Right ventricle myocardium inferior (tissue), 1 donor: ENCODE measurements around the gene RBBP7. TPM values are rescaled to one million over a fixed set of nuclear protein-coding genes. Genes with fewer than 3 reads are reported as not detected.

Experiments used
- ATAC-seq: fragments of 200-7000 bp; cut with Tn5 transposase; one replicate; pipeline ENCODE4 v1.9.1; 2020; ENCODE audit warnings: mild to moderate bottlenecking, moderate library complexity
- DNase-seq: peaks from one replicate; pipeline ENCODE4 v3.0.0; 2021; ENCODE audit errors: missing footprints
- intact Hi-C: fragments of 100-400 bp; cut with DNase I; formaldehyde crosslinking; loops from one replicate; pipeline ENCODE4 v1.11.0; 2022
- long read RNA-seq: library from polyadenylated mRNA; unstranded; transcript quantifications from one replicate; pipeline ENCODE4 v2.0.0, GENCODE V29; 2021
- total RNA-seq: library from RNA; stranded (reverse); fragmentation: NEBNext Ultra II Directional; extraction: Animal tissue kit (Norgen Biotek cat#: 25700); gene quantifications from one replicate; pipeline ENCODE4 v1.2.1, GENCODE V29; 2021
- donor health status: DM: no; HTN: yes; CAD: no; lungs with severe emphysema.

Gene RBBP7
- total RNA-seq: 108 TPM
- long read RNA-seq, transcript RBBP7-203 (12 exons, 2,333 nt): major isoform, 65 of 84 reads
- long read RNA-seq, transcript RBBP7-202 (12 exons, 2,036 nt): minor isoform, 5 of 84 reads
- long read RNA-seq, transcript RBBP7-204 (12 exons, 1,904 nt): minor isoform, 6 of 84 reads
- long read RNA-seq, partial matches to known transcripts: 0 of 84 reads
- long read RNA-seq, other reads (novel, unspliced or antisense): 8 of 84 reads

- intact Hi-C loops: loop anchor here (5.0 kb wide), 1 partner anchor 33 kb away; no protein-coding TSS in a partner anchor
- peak; percentile 97 for ATAC-seq
- peak; percentile 95 for DNase-seq
These were observed at the start of gene RBBP7 for GRCh38 chrX:16870095-16870861. RBBP7 (minus strand) TSS chrX:16870362; CDS start chrX:16870053, 309 bp downstream.

GRCh38 chrX:16918979-16919378, 48.8 kb upstream of the RBBP7 start:
- no peak for ATAC-seq
- DNase-seq: no peak
- intact Hi-C loops: no loop called here

GRCh38 chrX:16917120-16917519, 47.0 kb upstream of the RBBP7 start:
- DNase-seq (no peak), ATAC-seq (no peak)
- intact Hi-C loops: no loop called here

DNA sequence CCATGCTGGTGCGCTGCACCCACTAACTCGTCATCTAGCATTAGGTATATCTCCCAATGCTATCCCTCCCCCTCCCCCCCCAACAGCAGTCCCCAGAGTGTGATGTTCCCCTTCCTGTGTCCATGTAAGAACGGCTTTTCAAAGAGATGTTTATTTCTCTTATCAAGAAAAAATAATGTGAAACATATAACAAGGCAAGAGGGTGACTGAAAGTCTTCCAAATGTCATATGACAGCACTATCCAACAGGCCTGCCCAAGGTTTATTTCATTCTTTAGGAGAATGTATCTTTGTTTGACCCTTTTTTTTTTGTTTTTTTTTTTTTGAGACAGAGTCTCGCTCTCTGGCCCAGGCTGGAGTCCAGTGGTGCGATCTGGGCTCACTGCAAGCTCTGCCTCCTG, 46.4 kb upstream of the RBBP7 start:
- intact Hi-C loops: no loop called here
- no peak for DNase-seq
- no peak for ATAC-seq

DNA sequence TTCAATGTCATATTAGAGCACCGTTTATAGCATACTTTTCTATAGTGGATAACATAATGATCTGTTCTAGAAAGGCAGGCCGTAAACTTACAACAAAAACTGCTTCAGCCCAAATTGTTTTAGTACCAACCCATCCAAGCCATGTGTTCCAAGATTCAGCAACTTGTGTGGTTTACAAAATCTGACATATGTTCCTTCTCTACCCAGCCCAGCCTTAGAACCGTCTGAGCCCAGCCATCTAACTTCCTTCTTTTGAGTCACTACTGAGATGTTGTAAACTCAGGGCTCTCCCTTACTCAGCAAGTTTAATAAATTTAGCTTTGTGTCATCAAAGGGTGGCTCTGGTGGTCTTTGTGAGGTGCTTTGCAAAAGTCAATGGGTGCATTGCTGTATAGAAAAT, 43.9 kb upstream of the RBBP7 start:
- intact Hi-C loops: no loop called here
- DNase-seq: no peak
- ATAC-seq: peak; percentile 42

GRCh38 chrX:16910376-16910775, 40.2 kb upstream of the RBBP7 start:
- intact Hi-C loops: no loop called here
- no peak for ATAC-seq
- DNase-seq: no peak

DNA sequence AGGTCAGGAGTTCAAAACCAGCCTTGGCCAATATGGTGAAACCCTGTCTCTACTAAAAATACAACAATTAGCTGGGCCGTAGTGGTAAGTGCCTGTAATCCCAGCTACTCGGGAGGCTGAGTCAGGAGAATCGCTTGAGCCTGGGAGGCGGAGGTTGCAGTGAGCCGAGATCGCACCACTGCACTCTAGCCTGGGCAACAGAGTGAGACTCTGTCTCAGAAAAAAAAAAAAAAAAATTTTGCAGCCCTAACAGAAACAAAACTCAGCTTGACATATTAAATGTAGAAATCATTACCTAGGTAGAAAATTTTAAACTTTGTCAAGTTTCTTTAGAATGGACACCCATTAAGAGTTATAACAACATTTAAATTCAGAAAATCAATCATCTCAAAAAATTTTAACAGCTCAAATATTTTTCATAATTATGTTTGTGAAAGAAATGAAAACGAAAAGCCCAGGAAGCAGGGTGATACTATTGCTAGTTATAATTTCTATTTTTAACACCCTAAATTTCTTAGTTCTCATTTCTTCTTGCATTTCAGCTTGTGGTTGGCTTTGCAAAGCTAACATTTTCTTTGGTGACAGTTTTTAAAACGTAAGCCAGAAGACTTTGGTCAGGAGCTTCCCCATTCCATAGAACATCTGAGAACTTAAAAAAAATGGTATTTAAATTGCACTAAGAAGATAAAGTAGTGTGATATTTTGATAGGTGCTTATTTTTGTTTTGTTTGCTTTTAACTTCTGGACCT, 33.3 kb upstream of the RBBP7 start:
- no peak for ATAC-seq
- intact Hi-C loops: no loop called here
- no peak for DNase-seq

DNA sequence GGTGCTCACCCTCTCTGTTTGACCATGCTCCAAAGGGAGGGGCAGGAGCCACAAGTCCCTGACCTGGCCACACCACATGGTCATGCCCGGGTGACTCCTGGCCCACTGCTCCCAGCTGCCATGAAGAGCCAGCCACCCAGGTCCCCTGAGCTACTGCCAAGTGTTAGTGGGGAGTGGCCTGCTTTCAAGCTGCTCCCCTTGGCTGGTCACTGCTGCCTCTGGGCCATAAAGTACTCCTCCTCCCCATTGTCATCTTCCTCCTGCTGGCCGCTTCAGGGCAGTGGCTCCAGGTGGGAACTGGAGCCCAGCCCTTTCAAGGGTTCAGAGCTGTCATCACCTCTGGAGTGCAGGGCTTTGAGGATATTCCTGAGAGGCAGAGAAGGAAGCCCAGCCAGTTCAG, 27.3 kb upstream of the RBBP7 start:
- intact Hi-C loops: no loop called here
- ATAC-seq (no peak), DNase-seq (no peak)

DNA sequence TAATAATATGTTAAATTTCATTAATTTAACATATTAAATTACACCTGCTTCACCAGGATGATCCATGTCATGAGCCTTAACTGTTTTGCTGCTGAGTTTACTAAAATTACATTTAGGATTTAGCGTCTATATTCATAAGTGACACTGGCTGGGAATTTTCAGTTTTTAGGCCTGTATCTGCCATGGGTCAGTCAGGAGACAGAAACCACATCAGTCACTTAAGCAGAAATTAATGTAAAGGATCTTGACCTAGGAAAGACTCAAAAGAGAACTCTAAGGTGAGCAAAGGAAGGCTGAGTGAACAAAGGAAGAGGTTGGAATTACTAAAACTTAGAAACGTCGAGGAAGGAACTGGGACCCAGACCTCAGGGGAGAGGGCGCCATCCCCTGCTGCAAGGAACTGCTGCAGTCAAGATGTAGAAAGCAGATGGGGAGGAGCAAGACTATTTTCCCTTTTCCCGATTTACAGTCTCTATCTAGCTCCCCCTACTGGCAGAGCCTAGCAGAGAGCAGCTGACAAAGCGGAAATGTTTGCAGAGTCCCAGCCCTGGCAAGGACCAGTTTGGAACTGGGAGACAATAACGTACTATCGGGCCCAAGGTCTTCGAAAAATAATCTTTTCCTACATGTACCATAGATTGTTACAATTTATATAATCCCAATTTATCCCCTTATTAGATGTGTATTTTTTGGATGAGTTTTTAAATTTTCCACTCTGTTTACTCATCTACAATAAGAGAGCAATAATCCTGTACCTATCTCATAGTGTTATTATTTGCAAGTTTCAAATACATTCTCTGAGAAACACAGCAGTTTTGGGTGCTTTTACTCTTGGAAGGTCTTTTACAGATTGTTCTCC, 22.6 kb upstream of the RBBP7 start:
- peak; percentile 80 for ATAC-seq
- intact Hi-C loops: no loop called here
- DNase-seq: no peak

DNA sequence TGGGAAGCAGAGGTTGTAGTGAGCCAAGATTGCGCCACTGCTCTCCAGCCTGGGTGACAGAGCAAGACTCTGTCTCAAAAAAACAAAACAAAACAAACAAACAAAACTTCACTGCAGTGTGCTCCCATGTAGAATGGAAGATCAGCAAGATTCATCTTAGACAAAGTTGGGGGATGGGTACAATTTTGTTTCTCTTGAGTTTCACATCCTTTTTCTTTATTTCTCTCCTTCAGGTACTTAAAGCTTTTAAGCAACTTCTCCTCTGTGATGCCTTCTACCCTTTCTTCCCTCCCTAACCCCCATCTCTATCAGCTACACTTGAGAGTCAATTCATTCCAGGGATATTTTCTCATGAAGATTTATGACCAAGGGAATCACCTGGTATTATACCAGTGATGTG, 15.5 kb upstream of the RBBP7 start:
- ATAC-seq: no peak
- intact Hi-C loops: no loop called here
- no peak for DNase-seq

- ATAC-seq: no peak
- no peak for DNase-seq
- intact Hi-C loops: loop anchor here (2.0 kb wide), 1 partner anchor 163 kb away; no protein-coding TSS in a partner anchor
These were observed 13.3 kb upstream of the RBBP7 start for GRCh38 chrX:16883487-16883804.

GRCh38 chrX:16882702-16883486, 12.7 kb upstream of the RBBP7 start:
- peak; percentile 73 for DNase-seq
- intact Hi-C loops: loop anchor here (2.0 kb wide), 1 partner anchor 164 kb away; no protein-coding TSS in a partner anchor
- peak; percentile 74 for ATAC-seq

GRCh38 chrX:16882169-16882568, 12.0 kb upstream of the RBBP7 start:
- peak; percentile 37 for ATAC-seq
- intact Hi-C loops: loop anchor here (2.0 kb wide), 1 partner anchor 165 kb away; no protein-coding TSS in a partner anchor
- DNase-seq: no peak

- ATAC-seq (no peak), DNase-seq (no peak)
- intact Hi-C loops: no loop called here
These were observed 6.5 kb upstream of the RBBP7 start for GRCh38 chrX:16876696-16877095.

- ATAC-seq: no peak
- intact Hi-C loops: loop anchor here (5.0 kb wide), 1 partner anchor 37 kb away; no protein-coding TSS in a partner anchor
- no peak for DNase-seq
These were observed 4.4 kb upstream of the RBBP7 start for GRCh38 chrX:16874458-16875095.

DNA sequence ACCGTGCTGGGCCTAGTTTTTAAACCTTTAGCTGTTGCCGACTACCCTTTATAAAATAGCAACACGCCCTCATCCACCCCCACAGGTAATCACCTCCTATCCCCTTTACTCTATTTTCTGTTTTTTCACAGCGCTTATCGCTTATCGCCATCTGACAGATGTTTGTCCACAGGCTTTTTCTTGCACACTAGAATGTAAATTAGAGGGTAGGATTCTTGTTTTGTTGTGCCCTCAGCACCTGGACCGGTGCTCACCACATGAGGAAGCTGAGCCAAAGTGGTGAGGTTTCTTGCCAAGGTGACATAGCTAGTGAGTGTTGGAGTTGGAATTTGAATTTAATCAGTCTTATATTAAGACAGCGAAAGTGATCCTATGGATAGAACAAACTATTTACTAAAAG, 2.9 kb upstream of the RBBP7 start:
- no peak for ATAC-seq
- intact Hi-C loops: loop anchor here (5.0 kb wide), 1 partner anchor 36 kb away; no protein-coding TSS in a partner anchor
- no peak for DNase-seq
